Measurements from ENCODE around the gene UQCRQ. TPM values are rescaled to one million over a fixed set of nuclear protein-coding genes. Genes with fewer than 3 reads are reported as not detected.

Gene UQCRQ
- total and polyA plus RNA-seq, 9 of the 15 experiments (the other 6 are each of a cell fraction or from before 2014, with no cell fraction given), result 235 to 2,421 (median 883) TPM

GRCh38 chr5:132821350-132821749, 45.1 kb upstream of the UQCRQ start (continued):
- TF ChIP-seq MGA (IDR thresholded peaks at IDR 0.05) (no peak), ZBTB2 (IDR thresholded peaks at IDR 0.05) (no peak), ZNF175 (CRISPR knock-in tag; IDR thresholded peaks at IDR 0.05; ENCODE audit: low read depth) (no peak), POLR3A (IDR thresholded peaks at IDR 0.05; ENCODE audit: borderline replicate concordance, extremely low read depth, insufficient read depth, insufficient read length) (no peak), GATAD2B (IDR thresholded peaks at IDR 0.05; ENCODE audit: borderline replicate concordance) (no peak), RBM17 (IDR thresholded peaks at IDR 0.05; ENCODE audit: borderline replicate concordance, low read depth, low read length) (no peak), SREBF1 (IDR thresholded peaks at IDR 0.05; ENCODE audit: borderline replicate concordance, low read depth, low read length) (no peak)
